DMS153 (cell line): ENCODE measurements around the gene BNIP3.
"Not testable (repeated sequence)": the region's sequence is repeated elsewhere in the genome, so short reads cannot be mapped to it uniquely, and the experiment has no call there.

Source experiments
- DNase-seq: peaks from one replicate; lab custom pipeline; 2025; lab: John Stamatoyannopoulos, UW

Gene BNIP3

DNA sequence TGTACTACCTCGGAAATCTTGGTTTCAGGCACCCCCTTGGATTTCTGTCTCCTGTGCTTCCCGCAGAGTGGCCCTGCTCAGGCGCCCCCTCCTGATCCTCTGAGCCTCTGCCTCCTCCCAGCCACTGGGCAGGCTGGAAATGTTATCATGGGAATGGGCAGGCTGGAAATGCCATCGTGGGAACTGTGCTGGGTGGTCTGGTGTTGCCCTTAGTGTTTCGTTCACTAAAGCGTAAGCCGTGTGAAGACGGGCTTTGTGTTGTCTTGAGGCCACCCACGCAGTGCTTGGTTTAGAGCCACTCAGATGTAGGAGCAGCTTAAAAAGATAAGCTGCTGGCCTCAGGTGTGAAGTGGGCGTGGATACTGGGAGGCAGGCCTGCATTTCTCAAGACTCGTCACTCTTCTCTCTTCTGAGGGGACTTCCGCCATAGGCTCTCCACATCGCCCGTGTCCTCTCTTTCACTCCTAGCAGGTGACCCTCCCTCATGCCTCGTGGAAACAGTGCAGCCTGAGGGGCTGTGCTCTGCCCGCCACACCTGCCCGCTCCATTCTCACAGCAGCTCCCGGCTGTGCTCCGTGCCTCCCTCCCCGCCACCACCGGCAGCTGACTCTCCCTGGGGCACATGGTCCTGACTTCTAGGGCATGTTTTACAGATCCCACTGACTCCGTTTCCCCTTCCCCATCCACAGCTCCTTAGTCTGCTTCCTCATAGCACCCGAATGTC is 52.4 kb downstream of the BNIP3 start:
- DNase-seq: no peak

DNA sequence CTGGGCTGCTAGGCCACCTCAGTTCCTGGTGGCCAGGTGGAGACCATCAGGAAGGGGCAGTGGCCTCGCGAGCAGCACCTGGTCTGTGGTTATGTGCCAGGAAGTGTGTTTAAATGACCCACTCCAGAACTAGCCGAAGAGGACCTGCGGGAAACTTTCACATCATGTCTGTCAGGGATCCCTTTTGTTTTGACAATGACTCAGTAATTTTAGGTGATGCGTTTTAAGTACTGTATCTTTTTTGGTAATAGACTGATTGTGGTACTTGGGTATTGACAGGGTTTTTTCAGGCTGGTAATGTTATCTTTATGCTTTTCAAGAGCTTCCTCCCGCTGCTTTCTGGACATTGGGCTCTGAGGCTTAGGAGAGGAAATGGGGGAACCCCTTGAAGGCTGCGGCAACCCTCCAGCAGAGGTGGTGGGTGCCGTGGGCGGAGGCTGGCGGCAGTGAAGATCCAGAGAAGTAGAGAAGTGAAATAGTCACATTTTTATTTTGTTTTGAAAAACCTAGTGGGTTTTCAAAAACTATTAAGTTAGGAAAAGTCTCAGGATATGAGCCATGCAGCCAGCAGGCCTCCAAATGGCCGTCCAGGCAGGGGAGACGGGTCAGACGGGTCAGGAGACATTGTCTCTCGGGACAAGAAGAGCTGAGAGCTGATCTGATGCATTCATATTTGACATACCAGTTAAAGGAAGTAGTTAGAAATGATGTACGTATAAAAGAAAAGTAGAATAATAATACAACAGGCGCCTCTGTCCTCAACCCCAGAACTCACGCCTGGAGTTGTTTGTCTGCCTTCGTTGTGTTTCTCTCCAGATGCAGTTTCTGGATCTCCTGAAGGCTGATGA is 53.3 kb downstream of the BNIP3 start:
- no peak for DNase-seq

GRCh38 chr10:131926743-131927595 is 54.8 kb downstream of the BNIP3 start:
- no peak for DNase-seq

- no peak for DNase-seq
Observed at GRCh38 chr10:131926253-131926652, 55.5 kb downstream of the BNIP3 start.

- no peak for DNase-seq
Observed at GRCh38 chr10:131925716-131926115, 56.0 kb downstream of the BNIP3 start.

- no peak for DNase-seq
Observed at GRCh38 chr10:131925011-131925649, 56.6 kb downstream of the BNIP3 start.

DNA sequence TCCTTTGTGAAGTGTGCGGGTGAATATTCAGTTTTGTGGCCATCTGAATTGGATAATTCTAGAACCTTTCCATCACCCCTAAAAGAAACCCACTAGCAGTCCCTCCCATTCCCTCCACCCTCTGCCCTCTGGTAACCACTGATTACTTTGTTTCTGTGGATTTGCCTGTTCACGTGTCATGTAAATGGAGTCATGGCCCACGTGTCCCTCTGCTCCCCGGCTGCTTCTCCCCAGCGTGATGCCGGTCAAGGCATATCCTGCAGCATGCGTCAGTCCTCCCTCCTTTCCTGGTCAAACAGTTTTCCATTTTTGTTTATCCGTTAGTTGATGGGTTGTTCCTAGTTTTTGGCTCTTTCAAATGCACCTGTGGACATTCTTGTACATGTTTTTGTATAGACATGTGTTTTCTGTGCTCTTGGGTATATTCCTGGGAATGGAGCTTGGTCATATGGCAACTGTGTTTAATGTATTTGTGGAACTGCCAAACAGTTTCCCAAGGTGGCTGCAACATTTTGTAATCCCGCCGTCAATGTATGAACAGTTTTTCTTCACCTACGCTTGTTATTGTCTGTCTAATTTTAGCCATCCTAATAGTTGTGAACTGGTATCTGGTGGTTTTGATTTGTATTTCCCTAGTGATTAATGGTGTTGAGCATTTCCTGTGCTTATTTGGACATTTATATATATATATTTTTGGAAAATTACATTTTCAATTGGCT is 58.5 kb downstream of the BNIP3 start:
- DNase-seq: no peak

- no peak for DNase-seq
Observed at GRCh38 chr10:131921184-131921583, 60.5 kb downstream of the BNIP3 start.

- no peak for DNase-seq
Observed at GRCh38 chr10:131920693-131921092, 61.0 kb downstream of the BNIP3 start.

GRCh38 chr10:131920151-131920550 is 61.6 kb downstream of the BNIP3 start:
- no peak for DNase-seq

DNA sequence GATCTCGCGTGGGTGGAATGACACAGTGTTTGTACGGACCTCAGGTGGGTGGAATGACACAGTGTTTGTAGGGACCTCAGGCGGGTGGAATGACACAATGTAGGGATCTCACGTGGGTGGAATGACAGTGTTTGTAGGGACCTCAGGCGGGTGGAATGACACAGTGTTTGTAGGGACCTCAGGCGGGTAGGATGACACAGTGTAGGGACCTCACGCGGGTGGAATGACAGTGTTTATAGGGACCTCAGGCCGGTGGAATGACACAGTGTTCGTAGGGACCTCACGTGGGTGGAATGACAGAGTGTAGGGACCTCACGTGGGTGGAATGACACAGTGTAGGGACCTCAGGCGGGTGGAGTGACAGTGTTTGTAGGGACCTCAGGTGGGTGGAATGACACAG is 62.3 kb downstream of the BNIP3 start:
- not testable (repeated sequence) for DNase-seq
